ENCODE results near the gene FHIT.

FHIT gene

GRCh38 chr3:60421749-60422446, 829.4 kb downstream of the FHIT start:
- Histone ChIP-seq H3K9me3 (ENCODE audit: low read length) (no peaks in the 10 kb centered on the region), H3K36me3 (ENCODE audit: insufficient read depth, low read length) (no peaks in the 10 kb centered on the region), H3K4me1 (ENCODE audit: insufficient read depth, low read length) (no peaks in the 10 kb centered on the region), H3K27ac (ENCODE audit: low read depth, low read length) (no peak overlapping the region), H3K4me3 (ENCODE audit: low read depth in 1 of 2, low read length in 2 of 2) (no peak overlapping the region), H3K27me3 (ENCODE audit: control insufficient read depth in 1 of 2, insufficient read depth in 2 of 2, low read length in 2 of 2) (no peaks in the 10 kb centered on the region), H3K9ac (ENCODE audit: low read length) (no peak overlapping the region)

DNA sequence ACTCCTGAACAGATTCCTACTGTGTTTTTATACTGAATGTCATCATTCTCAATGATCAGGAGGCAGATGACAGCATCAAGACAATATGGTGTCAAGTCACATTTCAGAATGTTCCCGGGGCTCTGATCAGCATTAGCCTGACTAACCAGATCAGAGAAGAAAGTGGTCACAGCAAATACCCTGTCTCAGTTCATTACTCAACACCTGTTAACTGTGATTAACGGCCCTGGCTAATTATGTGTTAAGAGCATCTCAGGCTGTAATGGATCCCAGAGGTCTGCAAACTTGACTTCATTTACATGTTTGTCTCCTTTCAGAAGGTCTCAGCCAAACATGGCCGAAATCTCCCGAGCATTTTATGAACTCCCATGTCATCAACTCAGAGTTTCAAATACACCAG, 833.7 kb downstream of the FHIT start:
- H3K36me3 ChIP-seq (ENCODE audit: insufficient read depth, low read length) = no peaks in the 10 kb centered on the region
- H3K4me3 ChIP-seq (ENCODE audit: low read depth in 1 of 2, low read length in 2 of 2) = no peak overlapping the region
- H3K27ac ChIP-seq (ENCODE audit: low read depth, low read length) = no peak overlapping the region
- H3K9me3 ChIP-seq (ENCODE audit: low read length) = no peaks in the 10 kb centered on the region
- no peaks in the 10 kb centered on the region for H3K27me3 ChIP-seq (ENCODE audit: control insufficient read depth in 1 of 2, insufficient read depth in 2 of 2, low read length in 2 of 2)
- no peak overlapping the region for H3K9ac ChIP-seq (ENCODE audit: low read length)
- H3K4me1 ChIP-seq (ENCODE audit: insufficient read depth, low read length) = no peaks in the 10 kb centered on the region

DNA sequence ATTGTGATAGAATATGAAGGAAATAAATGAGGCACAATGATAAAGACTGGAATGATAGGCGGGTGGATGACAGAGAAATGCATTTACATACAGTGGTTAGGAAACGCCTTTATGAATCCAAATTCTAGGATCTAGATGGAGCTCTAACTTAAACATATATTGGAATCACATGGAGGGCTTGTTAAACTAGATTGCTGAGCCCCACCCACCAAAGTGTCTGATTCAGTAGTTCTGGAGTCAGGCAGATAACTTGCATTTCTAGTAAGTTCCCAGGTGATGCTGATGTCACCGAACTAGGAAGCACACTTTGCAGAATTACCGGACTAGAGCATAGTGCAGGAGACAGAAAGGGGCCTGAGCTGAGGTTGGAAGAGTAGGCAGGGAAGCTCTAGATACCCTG, 837.2 kb downstream of the FHIT start:
- Histone ChIP-seq H3K27ac (ENCODE audit: low read depth, low read length) (no peak overlapping the region), H3K9me3 (ENCODE audit: low read length) (no peaks in the 10 kb centered on the region), H3K9ac (ENCODE audit: low read length) (no peak overlapping the region), H3K36me3 (ENCODE audit: insufficient read depth, low read length) (no peaks in the 10 kb centered on the region), H3K4me3 (ENCODE audit: low read depth in 1 of 2, low read length in 2 of 2) (no peak overlapping the region), H3K27me3 (ENCODE audit: control insufficient read depth in 1 of 2, insufficient read depth in 2 of 2, low read length in 2 of 2) (no peaks in the 10 kb centered on the region), H3K4me1 (ENCODE audit: insufficient read depth, low read length) (no peaks in the 10 kb centered on the region)

DNA sequence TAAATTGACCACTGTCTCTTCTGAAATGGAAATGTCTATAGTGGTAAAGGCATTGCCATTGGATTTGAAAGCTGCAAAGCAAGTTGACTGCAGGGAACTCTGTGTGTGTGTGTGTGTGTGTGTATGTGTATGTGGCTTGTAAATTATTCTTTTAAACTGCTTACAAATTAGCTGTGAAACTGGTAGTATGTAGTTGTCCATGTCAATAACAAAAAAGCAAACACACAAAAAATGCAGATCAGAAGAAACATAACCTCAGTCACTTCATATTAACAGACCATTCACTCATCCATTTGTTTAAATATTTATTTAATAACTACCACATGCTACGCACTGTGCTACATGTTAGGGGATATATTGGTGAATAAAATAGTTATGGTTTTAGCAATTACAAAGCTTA, 837.7 kb downstream of the FHIT start:
- H3K27me3 ChIP-seq (ENCODE audit: control insufficient read depth in 1 of 2, insufficient read depth in 2 of 2, low read length in 2 of 2) = no peaks in the 10 kb centered on the region
- no peak overlapping the region for H3K9ac ChIP-seq (ENCODE audit: low read length)
- no peak overlapping the region for H3K4me3 ChIP-seq (ENCODE audit: low read depth in 1 of 2, low read length in 2 of 2)
- H3K36me3 ChIP-seq (ENCODE audit: insufficient read depth, low read length) = no peaks in the 10 kb centered on the region
- no peak overlapping the region for H3K27ac ChIP-seq (ENCODE audit: low read depth, low read length)
- no peaks in the 10 kb centered on the region for H3K4me1 ChIP-seq (ENCODE audit: insufficient read depth, low read length)
- H3K9me3 ChIP-seq (ENCODE audit: low read length) = no peaks in the 10 kb centered on the region

- Histone ChIP-seq H3K4me1 (ENCODE audit: insufficient read depth, low read length) (no peaks in the 10 kb centered on the region), H3K9me3 (ENCODE audit: low read length) (no peaks in the 10 kb centered on the region), H3K9ac (ENCODE audit: low read length) (no peak overlapping the region), H3K36me3 (ENCODE audit: insufficient read depth, low read length) (no peaks in the 10 kb centered on the region), H3K27me3 (ENCODE audit: control insufficient read depth in 1 of 2, insufficient read depth in 2 of 2, low read length in 2 of 2) (no peaks in the 10 kb centered on the region), H3K4me3 (ENCODE audit: low read depth in 1 of 2, low read length in 2 of 2) (no peak overlapping the region), H3K27ac (ENCODE audit: low read depth, low read length) (no peak overlapping the region)
These were observed 847.4 kb downstream of the FHIT start for GRCh38 chr3:60403866-60404265.

DNA sequence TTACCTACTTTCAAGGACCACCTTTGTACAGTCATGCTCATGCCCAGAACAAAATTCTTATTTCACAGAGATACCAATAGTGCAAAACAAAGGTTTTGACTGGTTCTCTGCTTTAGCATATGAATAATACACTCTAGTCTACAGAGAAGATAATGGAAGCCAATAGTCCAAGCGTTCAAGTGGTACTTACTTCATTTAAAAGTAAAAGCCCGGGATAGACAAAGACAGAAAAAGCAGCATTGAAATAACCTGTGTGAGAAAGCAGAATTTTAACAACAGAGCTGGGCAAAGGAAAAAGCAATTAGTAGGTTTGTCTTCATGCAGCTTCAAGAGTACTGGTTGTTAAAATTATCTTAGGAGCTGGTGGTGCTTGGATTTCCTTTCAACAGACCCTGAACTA, 848.3 kb downstream of the FHIT start:
- no peak overlapping the region for H3K9ac ChIP-seq (ENCODE audit: low read length)
- H3K9me3 ChIP-seq (ENCODE audit: low read length) = no peaks in the 10 kb centered on the region
- H3K27ac ChIP-seq (ENCODE audit: low read depth, low read length) = no peak overlapping the region
- H3K4me1 ChIP-seq (ENCODE audit: insufficient read depth, low read length) = no peaks in the 10 kb centered on the region
- H3K4me3 ChIP-seq (ENCODE audit: low read depth in 1 of 2, low read length in 2 of 2) = no peak overlapping the region
- H3K27me3 ChIP-seq (ENCODE audit: control insufficient read depth in 1 of 2, insufficient read depth in 2 of 2, low read length in 2 of 2) = no peaks in the 10 kb centered on the region
- no peaks in the 10 kb centered on the region for H3K36me3 ChIP-seq (ENCODE audit: insufficient read depth, low read length)

GRCh38 chr3:60399861-60400845, 851.1 kb downstream of the FHIT start:
- Histone ChIP-seq H3K9me3 (ENCODE audit: low read length) (no peaks in the 10 kb centered on the region), H3K9ac (ENCODE audit: low read length) (no peak overlapping the region), H3K4me3 (ENCODE audit: low read depth in 1 of 2, low read length in 2 of 2) (no peak overlapping the region), H3K36me3 (ENCODE audit: insufficient read depth, low read length) (no peaks in the 10 kb centered on the region), H3K4me1 (ENCODE audit: insufficient read depth, low read length) (no peaks in the 10 kb centered on the region), H3K27me3 (ENCODE audit: control insufficient read depth in 1 of 2, insufficient read depth in 2 of 2, low read length in 2 of 2) (no peaks in the 10 kb centered on the region), H3K27ac (ENCODE audit: low read depth, low read length) (no peak overlapping the region)

DNA sequence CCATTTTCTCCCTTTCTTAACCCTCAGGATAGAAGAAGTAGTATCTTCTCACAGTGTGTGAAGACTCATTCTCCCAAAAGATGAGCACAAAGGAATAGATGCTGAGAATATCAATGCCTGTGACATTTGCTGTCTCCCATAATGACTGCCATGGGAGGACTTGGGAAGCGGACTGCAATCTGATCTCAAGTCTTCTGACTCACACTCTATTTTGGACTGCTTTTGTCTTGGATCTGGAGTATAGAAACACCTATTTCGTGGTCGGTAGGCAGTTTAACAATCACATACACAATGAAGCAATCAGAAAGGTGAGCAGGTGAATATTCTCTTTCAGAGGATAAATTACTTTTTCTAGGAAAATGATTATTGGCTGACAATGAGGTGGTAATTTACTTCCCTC, 852.0 kb downstream of the FHIT start:
- Histone ChIP-seq H3K9ac (ENCODE audit: low read length) (no peak overlapping the region), H3K4me1 (ENCODE audit: insufficient read depth, low read length) (no peaks in the 10 kb centered on the region), H3K27ac (ENCODE audit: low read depth, low read length) (no peak overlapping the region), H3K4me3 (ENCODE audit: low read depth in 1 of 2, low read length in 2 of 2) (no peak overlapping the region), H3K27me3 (ENCODE audit: control insufficient read depth in 1 of 2, insufficient read depth in 2 of 2, low read length in 2 of 2) (no peaks in the 10 kb centered on the region), H3K36me3 (ENCODE audit: insufficient read depth, low read length) (no peaks in the 10 kb centered on the region), H3K9me3 (ENCODE audit: low read length) (no peaks in the 10 kb centered on the region)

DNA sequence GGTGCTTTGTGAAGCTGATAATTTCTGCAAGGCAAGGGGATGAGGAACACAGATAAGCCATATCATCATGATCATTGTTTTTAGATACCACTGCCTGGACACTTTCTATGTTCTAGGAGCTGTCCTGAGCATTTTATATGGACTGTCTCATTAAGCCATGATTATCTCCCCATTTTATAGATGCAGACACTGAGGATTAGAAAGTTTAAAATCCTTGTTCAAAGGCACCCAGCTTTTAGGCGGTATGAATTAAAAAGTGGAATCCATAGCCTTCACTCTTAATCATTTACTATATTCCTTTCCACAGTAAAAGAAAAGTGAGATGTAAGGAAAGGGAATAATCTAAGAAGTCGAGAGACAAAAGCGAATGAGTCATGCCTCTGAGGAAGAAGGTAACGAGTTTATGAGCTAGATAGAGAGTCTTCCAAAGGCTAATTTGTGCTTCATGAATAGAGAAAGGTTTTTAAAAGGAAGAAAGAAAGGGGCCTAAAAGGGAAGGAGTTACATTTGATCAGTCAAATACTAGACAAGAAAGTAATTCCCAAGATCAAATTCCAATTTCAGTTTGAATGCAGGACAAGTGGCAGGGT, 856.0 kb downstream of the FHIT start:
- no peaks in the 10 kb centered on the region for H3K4me1 ChIP-seq (ENCODE audit: insufficient read depth, low read length)
- H3K27ac ChIP-seq (ENCODE audit: low read depth, low read length) = no peak overlapping the region
- H3K9me3 ChIP-seq (ENCODE audit: low read length) = no peaks in the 10 kb centered on the region
- no peaks in the 10 kb centered on the region for H3K36me3 ChIP-seq (ENCODE audit: insufficient read depth, low read length)
- no peaks in the 10 kb centered on the region for H3K27me3 ChIP-seq (ENCODE audit: control insufficient read depth in 1 of 2, insufficient read depth in 2 of 2, low read length in 2 of 2)
- H3K4me3 ChIP-seq (ENCODE audit: low read depth in 1 of 2, low read length in 2 of 2) = no peak overlapping the region
- no peak overlapping the region for H3K9ac ChIP-seq (ENCODE audit: low read length)

GRCh38 chr3:60393946-60394345, 857.3 kb downstream of the FHIT start:
- H3K9me3 ChIP-seq (ENCODE audit: low read length) = no peaks in the 10 kb centered on the region
- no peak overlapping the region for H3K4me3 ChIP-seq (ENCODE audit: low read depth in 1 of 2, low read length in 2 of 2)
- H3K36me3 ChIP-seq (ENCODE audit: insufficient read depth, low read length) = no peaks in the 10 kb centered on the region
- no peak overlapping the region for H3K9ac ChIP-seq (ENCODE audit: low read length)
- no peaks in the 10 kb centered on the region for H3K27me3 ChIP-seq (ENCODE audit: control insufficient read depth in 1 of 2, insufficient read depth in 2 of 2, low read length in 2 of 2)
- H3K27ac ChIP-seq (ENCODE audit: low read depth, low read length) = no peak overlapping the region
- H3K4me1 ChIP-seq (ENCODE audit: insufficient read depth, low read length) = no peaks in the 10 kb centered on the region

DNA sequence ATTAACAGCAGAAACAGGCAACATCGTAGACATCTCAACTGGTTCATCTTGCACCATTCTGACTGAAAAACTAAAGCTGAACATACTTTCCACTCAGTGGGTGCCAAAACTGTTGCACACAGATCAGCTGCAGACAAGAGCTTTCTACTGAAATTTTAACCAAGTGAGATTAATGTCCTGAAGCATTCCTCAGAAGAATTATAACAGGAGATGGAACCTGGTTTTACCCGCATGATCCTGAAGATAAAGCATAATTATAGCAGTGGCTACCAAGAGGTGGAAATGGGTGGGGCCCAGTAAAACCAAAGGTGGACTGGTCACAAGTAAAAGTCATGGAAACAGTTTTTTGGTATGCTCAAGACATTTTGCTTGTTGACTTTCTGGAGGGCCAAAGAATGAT, 858.8 kb downstream of the FHIT start:
- H3K4me1 ChIP-seq (ENCODE audit: insufficient read depth, low read length) = no peaks in the 10 kb centered on the region
- no peaks in the 10 kb centered on the region for H3K9me3 ChIP-seq (ENCODE audit: low read length)
- H3K27ac ChIP-seq (ENCODE audit: low read depth, low read length) = no peak overlapping the region
- no peak overlapping the region for H3K4me3 ChIP-seq (ENCODE audit: low read depth in 1 of 2, low read length in 2 of 2)
- no peaks in the 10 kb centered on the region for H3K27me3 ChIP-seq (ENCODE audit: control insufficient read depth in 1 of 2, insufficient read depth in 2 of 2, low read length in 2 of 2)
- no peak overlapping the region for H3K9ac ChIP-seq (ENCODE audit: low read length)
- H3K36me3 ChIP-seq (ENCODE audit: insufficient read depth, low read length) = no peaks in the 10 kb centered on the region
